ENCODE data around the gene ACOT2. TPM values are rescaled to one million over a fixed set of nuclear protein-coding genes. Genes with fewer than 3 reads are reported as not detected.

ACOT2 gene
- total RNA-seq, 4 donors from 2014 or later = 40.3 to 266 (median 88.0) TPM

- no peak for TF ChIP-seq CTCF (IDR thresholded peaks at IDR 0.05; ENCODE audit: low read depth)
Measured at GRCh38 chr14:73567951-73568885, 795 bp upstream of the ACOT2 start.

GRCh38 chr14:73576391-73576790, 7.4 kb downstream of the ACOT2 start:
- no peak for TF ChIP-seq CTCF (IDR thresholded peaks at IDR 0.05; ENCODE audit: low read depth)

GRCh38 chr14:73588695-73589094, 19.7 kb downstream of the ACOT2 start:
- TF ChIP-seq CTCF (IDR thresholded peaks at IDR 0.05; ENCODE audit: low read depth) = no peak

- TF ChIP-seq CTCF (IDR thresholded peaks at IDR 0.05; ENCODE audit: low read depth) = no peak
Measured at GRCh38 chr14:73589116-73589515, 20.1 kb downstream of the ACOT2 start.

GRCh38 chr14:73591690-73592449, 22.9 kb downstream of the ACOT2 start, which contains the start of gene ACOT4:
TSS of gene ACOT4 (plus strand) at chr14:73591873. CDS start at chr14:73591960, 87 bp downstream.
- TF ChIP-seq CTCF (IDR thresholded peaks at IDR 0.05; ENCODE audit: low read depth) = no peak

- no peak for TF ChIP-seq CTCF (IDR thresholded peaks at IDR 0.05; ENCODE audit: low read depth)
Measured at GRCh38 chr14:73594491-73594890, 25.5 kb downstream of the ACOT2 start.

GRCh38 chr14:73599499-73599898, 30.5 kb downstream of the ACOT2 start:
- TF ChIP-seq CTCF (IDR thresholded peaks at IDR 0.05; ENCODE audit: low read depth) = no peak
